HT-29 (cell line): Measurements from ENCODE around the gene HSF4. TPM values are rescaled to one million over a fixed set of nuclear protein-coding genes. Genes with fewer than 3 reads are reported as not detected.
"Not testable (repeated sequence)": the region's sequence is repeated elsewhere in the genome, so short reads cannot be mapped to it uniquely, and the experiment has no call there.

Source experiments
- DNase-seq: peaks from one replicate; pipeline ENCODE4 v3.0.0-alpha.2; 2015; ENCODE audit warnings: low spot score
- total RNA-seq: library from RNA; depleted of rRNA; stranded (reverse); fragments of >200 nt; shearing (Covaris generic); gene quantifications from 2 replicates; pipeline ENCODE4 v1.2.3, GENCODE V29; 2014; rRNA removed

Gene HSF4, protein sequence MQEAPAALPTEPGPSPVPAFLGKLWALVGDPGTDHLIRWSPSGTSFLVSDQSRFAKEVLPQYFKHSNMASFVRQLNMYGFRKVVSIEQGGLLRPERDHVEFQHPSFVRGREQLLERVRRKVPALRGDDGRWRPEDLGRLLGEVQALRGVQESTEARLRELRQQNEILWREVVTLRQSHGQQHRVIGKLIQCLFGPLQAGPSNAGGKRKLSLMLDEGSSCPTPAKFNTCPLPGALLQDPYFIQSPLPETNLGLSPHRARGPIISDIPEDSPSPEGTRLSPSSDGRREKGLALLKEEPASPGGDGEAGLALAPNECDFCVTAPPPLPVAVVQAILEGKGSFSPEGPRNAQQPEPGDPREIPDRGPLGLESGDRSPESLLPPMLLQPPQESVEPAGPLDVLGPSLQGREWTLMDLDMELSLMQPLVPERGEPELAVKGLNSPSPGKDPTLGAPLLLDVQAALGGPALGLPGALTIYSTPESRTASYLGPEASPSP
- 42.1 and 44.2 TPM in 2 replicates for total RNA-seq

DNA sequence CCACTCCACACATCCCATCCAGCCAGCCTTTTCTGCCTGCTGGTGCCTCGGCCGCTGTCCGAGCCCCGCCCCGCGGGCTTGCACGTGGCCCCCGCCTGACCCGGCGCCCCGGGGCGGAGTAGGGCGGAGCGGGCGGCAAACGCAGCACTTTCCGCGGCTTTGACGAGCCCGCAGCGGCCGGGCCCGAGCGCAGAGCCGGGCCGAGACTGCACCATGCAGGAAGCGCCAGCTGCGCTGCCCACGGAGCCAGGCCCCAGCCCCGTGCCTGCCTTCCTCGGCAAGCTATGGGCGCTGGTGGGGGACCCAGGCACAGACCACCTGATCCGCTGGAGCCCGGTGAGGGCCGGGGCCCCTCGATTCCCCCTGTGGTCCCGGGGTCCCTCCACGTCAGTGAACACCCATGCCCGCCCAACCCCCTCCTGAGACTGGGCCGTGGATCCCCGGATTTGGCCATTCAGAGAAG, at the start of gene HSF4:
HSF4 (plus strand) TSS at position 147 of the 463 bp plus-strand sequence; CDS start at position 214, 67 bp downstream.
- DNase-seq, result peak; percentile 77

DNA sequence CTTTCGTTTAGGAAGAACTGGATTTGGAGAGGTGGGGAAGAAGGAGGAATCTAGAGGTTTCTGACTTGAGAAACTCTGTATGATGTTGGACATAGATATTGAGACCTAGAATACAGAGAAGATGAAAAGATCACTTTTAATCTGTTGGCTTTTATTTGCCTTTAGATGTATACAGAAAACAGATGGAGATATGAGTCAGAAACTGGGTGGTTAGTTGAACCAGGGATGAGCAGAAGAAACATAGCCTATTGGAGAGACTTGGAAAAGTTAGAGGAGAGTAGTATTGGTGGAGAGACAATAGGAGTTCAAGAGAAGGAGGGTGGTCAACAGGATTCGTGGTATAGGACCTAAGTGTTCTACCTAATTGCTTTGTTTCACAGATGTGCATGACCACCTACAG, 49.8 kb upstream of the HSF4 start:
- DNase-seq, result no peak

DNA sequence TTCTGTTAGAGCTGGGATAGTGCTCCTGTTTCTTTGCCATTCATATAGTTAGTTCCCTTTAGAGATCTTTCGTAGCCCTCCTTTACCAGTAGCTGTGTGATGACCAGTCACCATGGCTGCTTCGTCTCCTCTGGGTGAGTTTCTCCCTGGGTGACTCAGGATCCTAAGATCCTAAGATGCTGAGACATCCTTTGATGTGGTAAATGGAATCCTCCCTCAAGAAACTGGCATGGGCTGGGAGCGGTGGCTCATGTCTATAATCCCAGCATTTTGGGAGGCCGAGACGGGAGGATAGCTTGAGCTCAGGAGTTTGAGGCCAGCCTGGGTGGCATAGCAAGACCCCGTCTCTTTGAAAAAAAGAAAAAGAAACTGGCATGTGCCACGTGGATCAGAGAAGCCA, 48.9 kb upstream of the HSF4 start:
- no peak for DNase-seq

DNA sequence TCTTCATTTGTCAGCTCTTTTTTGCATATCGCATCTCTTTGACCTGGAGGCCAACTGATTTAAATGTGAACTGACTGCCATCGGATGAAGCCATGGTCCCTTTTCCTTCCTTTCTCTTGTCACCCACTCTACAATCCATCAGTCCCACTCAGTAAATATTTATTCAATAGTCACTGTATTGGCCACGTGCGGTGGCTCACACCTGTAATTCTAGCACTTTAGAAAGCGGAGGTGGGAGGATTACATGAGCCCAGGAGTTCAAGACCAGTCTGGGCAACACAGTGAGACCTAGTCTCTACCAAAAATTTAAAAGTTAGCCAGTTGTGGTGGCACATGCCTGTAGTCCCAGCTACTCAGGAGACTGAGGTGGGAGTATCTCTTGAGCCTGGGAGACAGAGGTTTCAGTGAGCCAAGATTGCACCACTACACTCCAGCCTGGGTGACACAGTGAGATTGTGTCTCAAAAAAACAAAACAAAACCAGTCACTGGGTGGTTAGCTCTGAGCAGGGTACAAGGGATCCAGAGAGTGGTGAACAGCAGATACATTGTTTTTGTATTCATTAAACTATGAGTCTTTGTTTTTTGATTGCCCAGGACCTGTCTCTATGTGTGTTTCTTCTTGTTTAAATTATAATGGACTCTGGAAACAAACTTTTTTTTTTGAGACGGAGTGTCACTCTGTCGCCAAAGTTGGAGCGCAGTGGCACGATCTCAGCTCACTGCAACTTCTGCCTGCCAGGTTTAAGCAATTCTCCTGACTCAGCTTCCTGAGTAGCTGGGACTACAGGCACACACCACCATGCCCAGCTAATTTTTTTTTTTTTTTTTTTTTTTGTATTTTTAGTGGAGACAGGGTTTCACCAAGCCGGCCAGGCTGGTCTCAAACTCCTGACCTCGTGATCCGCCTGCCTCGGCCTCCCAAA, 47.9 kb upstream of the HSF4 start:
- DNase-seq, result no peak

DNA sequence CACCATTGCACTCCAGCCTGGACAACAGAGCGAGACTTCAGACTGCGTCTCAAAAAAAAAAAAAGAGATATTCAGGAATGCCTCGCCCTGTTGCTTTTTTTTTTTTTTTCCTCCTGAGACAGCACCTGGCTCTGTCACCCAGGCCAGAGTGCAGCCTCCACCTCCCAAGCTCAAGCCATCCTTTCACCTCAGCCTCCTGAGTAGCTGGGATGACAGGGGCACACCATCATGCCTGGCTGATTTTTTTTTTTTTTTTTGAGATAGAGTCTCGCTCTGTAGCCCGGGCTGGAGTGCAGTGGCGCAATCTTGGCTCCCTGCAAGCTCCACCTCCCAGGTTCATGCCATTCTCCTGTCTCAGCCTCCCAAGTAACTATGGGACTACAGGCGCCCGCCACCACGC, 46.8 kb upstream of the HSF4 start:
- DNase-seq, result no peak

DNA sequence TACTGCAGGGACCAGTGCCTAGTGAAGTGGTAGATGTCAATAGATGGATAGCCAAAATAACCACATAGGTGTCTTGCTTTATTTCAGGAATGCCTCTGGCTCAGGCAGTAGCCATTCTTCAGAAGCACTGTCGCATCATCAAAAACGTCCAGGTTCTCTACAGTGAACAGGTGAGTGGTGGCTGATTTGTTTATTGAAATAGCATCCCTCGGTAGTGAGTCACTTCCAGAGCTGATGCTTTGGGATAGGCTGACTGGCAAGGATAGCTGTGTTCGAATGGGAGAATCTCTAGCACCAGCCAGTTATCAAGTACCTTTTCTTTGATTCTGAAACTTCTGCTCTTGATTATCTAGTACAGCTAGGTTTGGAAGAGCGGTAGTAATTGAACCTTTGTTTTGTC, 44.5 kb upstream of the HSF4 start:
- DNase-seq, result no peak

DNA sequence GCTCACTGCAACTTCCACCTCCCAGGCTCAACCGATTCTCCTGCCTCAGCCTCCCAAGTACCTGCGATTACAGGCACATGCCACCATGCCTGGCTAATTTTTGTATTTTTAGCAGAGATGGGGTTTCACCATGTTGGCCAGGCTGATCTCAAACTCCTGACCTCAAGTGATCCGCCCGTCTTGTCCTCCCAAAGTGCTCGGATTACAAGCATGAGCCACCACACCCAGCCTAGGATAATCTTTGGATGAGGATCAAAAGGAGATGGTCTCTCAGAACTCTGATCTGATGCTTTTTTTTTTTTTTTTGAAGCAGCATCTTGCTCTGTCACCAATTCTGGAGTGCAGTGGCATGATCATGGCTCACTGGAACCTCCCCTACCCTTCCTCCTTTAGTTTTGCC, 41.7 kb upstream of the HSF4 start:
- DNase-seq, result not testable (repeated sequence)

DNA sequence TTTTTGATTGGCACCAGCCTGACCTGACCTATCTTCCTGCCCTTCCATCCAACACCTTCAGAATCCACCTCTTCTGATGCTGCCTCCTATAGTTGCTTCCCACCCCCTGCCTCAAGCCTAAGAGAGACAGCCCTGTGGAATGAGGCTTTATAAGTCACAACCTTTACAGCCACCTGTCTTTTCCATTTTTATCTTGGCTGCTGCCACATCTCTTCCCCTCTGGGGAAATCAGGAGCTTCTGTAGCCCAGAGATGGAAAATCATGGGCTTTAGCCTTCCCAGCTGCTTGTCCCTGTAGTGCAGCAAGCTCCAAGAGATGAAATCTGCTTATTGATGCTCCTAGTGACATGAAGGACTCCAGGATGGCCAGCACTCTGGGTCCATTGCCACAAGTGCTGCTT, 36.1 kb upstream of the HSF4 start:
- DNase-seq, result no peak

DNA sequence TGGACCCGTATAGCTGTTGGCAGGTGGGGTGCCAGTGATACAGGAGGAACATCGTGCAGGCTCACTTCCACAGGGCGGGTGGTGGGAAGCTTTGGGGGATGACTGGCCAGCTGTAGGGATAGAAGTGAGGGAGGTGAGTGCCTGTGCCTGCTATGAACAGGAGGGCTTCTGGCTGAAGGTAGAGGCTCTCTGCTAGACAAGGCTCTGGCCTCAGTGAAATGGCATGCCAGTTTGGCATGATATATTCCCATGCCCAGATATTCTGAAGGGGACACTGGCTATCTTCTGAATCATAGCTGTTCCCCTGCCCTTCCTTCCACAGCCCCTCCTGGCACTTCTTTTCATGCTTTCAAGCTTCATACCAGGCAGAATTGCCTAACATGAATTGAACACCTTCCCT, 35.7 kb upstream of the HSF4 start:
- no peak for DNase-seq

DNA sequence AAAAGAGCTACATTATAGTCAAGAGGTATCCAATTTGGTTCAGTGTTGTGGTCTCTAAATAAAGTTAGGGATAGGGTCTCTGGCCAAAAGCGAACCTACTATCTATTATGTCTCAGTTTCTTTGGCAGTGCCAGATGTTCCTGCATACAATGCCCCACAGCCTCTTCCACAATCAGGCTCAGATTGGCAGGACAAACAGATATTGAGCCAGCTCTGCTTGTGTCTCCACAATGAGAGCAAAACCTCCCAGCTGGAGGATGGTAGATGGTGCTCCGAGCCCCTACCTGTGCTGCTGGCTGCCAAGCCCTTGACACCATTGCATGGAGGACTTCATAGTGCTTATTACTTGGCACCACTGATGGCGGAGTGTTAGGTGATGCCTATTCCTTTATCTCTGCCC, 35.1 kb upstream of the HSF4 start:
- DNase-seq, result no peak

DNA sequence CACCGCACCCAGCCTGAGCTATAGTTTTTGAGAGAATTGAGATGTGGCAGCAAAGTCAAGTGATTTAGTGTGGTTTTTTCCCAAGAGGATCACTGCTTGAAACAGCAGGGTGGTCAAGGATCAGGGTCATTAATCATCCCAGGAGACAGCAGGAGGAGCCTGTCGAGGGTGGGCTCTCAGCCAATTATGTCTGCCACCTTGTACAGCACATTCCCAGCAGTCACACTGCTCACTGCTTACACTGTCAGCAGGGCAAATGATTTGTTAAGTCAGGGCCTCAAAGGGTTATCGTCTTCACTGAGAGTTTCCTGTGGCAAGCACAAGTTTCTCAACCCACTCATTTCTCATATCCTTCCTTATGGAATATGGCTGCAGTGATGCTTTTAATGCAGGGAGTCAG, 26.9 kb upstream of the HSF4 start:
- no peak for DNase-seq

DNA sequence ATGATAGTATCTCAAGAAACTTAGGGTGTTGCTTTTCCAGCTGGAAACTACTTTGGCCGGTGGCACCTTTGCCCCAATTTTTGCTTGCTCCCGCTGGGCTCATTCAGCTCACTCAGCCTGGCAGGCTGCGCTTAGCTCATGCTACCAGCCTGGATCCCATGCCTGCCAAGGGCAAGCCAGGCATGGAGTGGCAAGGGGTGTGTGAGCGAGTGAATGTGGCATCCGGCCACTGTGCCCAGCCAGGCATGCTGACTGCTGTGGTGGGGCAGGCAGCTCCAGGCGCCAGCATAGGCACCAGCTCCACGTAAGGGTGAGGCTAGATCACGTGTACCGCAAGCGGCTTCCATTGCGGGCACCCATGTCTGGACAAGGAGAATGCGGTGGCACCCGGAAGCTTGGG, 23.2 kb upstream of the HSF4 start:
- no peak for DNase-seq

DNA sequence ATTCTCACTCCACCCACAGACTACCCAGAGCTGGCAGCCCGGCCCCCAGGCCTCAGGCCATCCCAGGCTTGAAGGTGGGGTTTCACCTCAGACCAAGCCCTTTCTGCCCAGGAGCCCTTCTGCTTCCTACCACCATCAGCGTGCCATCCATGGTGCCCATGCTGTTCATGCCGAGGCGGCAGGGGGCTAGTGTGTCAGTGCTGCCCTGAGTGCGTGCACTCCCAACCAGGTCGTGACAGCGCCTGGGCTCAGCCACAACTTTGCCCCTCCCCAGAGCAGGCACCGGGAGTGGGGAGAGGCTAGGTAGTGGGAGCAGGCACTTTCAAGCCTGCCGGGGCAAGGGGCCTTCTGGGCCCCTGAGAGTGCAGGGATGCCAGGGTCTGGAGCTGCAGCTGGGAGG, 22.2 kb upstream of the HSF4 start:
- DNase-seq, result no peak

DNA sequence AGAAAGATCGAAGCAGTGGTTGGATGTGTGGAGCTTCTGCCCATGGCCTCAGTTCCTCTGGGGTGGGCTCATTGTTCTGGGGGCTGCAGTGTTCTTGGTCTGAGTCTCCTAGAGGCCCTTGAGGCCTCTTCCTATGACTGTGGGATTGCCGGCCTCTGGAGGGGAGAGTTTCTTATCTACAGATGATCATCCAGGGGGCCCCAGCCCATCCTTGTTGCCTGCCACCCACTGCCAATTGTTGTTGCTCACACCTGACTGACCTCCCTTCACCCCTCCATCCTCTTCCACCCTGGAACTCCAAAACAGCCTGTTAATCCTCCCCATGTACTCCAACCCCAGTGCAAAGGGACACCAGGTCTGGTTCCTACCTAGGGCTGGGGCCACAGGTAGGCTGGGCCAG, 19.6 kb upstream of the HSF4 start:
- no peak for DNase-seq

DNA sequence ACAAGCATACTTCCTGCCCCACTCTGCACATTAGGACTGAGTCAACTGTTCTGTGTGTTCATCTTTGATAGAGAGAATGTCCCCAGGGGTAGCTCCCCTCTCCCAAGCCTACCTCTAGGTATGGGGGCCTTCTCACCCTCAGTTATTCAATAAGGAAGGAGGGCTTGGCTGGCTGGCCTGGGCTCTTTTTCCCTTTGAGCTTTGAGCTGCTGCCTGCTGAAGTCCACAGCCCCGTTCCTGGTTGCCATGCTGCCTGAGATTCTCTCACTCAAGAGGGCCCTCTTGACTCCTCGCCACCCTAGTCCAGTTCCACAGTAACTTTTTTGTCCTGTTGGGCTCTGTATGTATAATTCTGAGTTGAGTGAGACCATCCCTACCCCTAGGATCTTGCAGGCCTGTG, 18.8 kb upstream of the HSF4 start:
- no peak for DNase-seq

DNA sequence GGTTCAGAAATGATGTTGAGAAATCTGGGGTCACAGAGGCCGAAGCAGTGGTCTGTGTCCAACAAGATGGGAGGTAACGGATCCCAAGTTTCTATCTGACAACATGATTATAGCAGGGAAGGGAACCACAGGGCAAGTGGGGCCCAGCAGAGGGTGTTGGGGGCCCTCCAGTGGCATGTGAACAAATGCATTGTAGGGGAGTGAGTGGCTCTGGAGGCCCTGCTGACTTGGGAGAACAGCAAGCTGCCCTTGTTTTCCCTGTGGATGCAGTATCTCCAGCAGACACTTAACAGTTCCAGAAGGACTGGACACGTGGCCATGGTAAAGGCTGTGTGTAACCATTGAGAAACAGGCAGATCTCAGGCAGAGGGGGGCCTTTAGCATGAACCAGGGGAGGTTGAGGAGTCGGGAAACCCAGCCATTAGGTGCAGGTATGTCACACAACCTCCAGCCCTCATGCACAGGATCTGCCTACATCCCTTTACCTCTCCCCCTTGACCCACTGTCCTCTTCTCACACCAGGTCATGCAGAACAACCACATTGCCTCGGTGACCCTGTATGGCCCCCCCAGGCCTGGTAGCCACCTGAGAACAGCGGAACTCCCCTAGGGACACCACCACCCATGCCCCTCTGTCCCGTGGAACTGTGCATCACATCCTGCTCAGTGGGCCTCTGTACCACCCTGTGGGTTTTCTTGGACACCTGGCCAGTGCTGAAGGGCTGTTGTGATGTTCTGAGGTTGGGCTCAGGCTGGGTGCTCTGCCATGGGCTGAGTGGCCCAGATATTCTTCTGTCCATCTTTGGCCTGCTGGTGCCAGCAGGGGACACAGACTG, 17.8 kb upstream of the HSF4 start:
- no peak for DNase-seq

DNA sequence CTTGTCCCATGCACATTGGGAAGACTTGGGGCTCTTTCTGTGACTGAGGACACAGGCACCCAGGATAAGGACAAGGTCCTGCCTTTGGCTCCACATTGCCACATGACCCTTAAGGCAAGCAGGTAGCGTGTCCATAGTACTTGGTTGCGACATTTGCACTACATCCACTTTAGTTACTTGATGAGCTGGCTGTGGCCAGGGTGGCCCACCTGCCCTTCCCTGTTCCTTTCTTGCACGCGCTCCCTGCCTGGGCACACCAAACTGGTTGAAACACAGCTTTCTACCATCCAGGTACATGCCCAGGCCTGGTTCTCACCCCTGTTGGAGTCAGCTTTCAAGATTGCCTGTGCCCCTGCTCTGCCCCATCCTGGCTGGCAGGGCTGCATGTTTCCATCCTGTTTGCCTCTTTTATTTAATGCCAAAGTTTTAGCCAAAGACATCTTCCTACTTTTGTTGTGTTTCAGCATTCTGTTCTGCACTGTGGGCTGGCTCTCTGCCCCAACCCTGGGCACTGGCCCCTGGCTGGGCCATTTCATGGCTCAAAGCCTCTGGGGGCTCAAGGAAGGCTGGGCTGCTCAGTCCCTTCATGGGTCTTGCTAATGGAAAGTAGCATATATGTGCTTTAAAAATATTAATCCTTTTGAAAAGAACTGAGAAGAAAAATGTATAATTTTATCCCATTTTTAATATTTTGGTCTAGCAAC, 17.0 kb upstream of the HSF4 start:
- no peak for DNase-seq

DNA sequence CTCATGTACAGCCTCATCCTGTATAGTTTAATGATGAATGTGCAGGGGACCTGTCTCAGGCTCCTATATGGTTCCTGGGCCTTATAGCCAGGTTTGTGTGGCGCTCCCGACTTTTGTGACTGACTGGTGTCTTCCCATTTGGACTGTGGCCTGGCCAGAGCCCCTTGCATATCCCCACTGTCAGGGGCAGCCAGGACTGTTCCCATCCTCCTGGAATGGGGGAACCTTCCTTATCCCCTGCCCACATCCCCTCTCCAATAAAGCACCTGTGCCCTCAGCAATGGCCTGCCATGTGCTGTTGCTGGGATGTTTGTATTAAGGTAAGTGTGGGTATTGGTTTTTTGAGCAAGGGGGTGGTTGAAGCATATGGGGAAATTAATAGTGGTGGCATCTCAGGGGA, 16.3 kb upstream of the HSF4 start:
- DNase-seq, result no peak

DNA sequence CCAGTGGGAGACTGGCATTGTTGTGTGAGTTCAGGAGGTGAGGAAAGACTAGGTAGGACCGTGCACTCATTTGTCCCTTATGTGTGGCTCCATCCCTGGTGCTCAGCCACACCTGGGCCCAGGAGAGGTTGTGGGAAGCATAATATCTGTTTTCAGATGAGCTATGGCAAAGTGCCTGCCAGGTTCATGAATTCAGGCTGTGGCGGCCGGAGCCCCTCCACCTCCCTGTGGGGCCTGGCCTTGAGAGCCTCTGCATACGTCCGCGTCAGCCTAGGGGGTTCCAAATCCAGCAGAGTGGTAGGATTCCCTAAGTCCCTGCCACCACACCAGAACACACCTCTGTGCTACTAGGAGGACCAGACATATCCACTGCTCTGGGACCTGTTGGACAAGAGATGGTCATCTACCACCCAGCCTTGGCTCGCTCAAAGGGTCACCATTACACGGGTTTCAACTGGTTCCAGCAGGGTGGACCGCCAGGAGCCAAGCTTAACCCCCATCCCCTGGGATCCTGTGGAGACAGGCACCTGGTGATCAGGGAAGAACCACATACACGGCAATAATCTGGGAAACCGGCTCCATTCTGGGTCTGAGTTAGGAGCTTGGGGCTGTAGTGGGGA, 15.8 kb upstream of the HSF4 start:
- DNase-seq, result no peak

DNA sequence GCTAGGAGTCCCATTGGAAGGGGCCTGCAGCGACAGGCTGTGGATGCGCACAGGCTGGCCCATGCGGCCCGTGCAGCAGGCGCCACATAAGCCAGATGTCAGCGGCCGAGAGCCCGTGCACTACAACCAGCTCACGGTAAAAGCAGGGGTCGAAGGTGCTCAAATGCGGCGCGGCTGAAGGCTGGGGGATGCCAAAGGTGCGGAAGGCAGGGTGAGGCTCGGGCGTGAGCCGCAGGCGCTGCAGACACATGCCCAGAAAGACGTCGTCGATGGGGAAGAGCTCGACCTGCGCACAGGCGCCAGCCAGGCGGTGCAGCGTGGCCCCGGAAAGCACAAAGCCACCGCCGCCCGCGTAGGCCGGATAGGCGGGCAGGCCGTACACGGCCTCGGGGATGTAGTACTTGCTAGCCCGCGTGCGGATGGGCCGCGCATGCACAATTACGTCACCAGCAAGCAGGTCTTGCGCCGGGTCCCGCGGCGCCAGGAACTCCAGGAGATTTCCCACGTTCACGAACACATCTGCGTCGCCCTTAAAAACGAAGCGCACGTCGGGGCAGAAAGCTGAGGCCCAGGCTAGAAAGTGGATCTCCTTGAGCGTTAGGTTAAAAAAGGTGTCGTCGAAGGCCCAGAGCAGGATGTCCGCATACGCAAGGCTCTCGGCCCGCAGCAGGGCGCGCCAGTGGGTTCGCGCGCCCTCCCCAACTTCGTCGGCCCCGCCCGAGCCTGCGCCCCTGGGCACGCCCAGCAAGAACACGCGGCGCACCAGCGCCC, 15.1 kb upstream of the HSF4 start:
- no peak for DNase-seq
